ENCODE results near the gene CENPA. TPM values are rescaled to one million over a fixed set of nuclear protein-coding genes. Genes with fewer than 3 reads are reported as not detected.
A peak's percentile ranks its signal among the peaks of the same experiment; 100 is the strongest.

CENPA gene
- total RNA-seq = under 1 TPM in 1 of 4 donors, not detected in 3; 0.34 TPM

DNA sequence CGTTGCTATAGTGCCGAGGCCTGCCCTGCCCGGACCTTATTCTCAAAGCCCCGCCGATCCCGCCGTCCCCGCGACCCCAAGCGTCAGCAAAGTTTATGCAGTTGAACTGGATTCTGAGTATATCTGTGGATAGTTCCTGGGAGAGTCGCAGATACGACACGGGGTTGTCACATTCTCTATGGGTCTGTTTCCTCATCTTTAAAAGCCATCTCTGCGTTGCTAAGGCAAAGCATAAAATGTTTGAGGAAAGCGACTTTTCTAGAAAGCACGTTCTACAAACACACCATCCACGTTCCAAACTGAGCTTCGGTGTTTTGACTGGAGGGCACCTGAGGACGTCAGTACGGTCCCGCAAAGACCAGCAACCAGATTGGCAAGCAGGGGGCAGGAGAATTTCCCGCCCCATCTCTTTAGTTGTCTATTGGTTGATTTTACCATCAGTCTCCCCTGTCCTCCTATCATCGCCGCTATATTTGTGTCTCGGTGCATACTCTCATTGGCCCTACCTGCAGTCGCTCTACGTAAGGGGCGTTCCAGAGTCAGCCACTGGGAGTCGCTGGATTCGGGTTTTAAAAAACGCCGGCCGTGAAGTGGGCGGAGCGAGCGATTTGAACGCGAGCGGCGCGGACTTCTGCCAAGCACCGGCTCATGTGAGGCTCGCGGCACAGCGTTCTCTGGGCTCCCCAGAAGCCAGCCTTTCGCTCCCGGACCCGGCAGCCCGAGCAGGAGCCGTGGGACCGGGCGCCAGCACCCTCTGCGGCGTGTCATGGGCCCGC lies at the start of gene CENPA:
Gene CENPA, plus strand, starts transcription at position 626 of the 776 bp plus-strand sequence. Its CDS starts 141 bp downstream, at position 767.
- peak within 1 kb of the TSS; percentile 50 to 62 (median 58) for H3K27ac ChIP-seq (replicated peaks in 1 of 4)
- 2% methylated on average over 41 of the region's 55 CpGs for WGBS

DNA sequence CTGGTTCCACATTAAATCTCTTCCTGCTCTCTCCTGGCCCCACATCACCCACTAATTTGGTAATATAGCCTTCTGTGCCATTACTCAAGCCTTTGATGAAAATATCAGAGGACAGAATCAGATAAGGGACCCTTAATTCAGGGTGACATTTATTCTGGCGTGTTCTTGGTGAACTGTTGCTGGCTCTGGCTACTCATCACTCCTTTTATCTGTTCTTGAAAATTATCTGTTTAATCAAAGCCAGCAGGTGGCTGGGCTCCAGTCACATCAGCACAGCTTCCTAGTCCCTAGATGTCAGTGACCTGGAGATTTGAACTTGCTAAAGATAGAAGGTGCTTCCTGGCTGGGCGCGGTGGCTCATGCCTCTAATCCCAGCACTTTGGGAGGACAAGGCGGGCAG lies 48.6 kb upstream of the CENPA start:
- WGBS = 96% methylated on average over 4 of the region's 4 CpGs
- H3K9me3 ChIP-seq = no peaks in the 10 kb centered on the region
- no peak overlapping the region for H3K27ac ChIP-seq (replicated peaks in 1 of 4)
- H3K36me3 ChIP-seq = no peaks in the 10 kb centered on the region
- no peaks in the 10 kb centered on the region for H3K27me3 ChIP-seq
- H3K4me1 ChIP-seq = peaks cover 3 to 11% (median 6%) of the 10 kb centered on the region in 4 donors
- intact Hi-C loops (cut with DNase I) = no loop called here
- DNase-seq (ENCODE audit: extremely low spot score) = no peak
- TF ChIP-seq, protein P1, sequence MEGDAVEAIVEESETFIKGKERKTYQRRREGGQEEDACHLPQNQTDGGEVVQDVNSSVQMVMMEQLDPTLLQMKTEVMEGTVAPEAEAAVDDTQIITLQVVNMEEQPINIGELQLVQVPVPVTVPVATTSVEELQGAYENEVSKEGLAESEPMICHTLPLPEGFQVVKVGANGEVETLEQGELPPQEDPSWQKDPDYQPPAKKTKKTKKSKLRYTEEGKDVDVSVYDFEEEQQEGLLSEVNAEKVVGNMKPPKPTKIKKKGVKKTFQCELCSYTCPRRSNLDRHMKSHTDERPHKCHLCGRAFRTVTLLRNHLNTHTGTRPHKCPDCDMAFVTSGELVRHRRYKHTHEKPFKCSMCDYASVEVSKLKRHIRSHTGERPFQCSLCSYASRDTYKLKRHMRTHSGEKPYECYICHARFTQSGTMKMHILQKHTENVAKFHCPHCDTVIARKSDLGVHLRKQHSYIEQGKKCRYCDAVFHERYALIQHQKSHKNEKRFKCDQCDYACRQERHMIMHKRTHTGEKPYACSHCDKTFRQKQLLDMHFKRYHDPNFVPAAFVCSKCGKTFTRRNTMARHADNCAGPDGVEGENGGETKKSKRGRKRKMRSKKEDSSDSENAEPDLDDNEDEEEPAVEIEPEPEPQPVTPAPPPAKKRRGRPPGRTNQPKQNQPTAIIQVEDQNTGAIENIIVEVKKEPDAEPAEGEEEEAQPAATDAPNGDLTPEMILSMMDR (IDR thresholded peaks at IDR 0.05) = no peak
- TF ChIP-seq POLR2AphosphoS5 (IDR thresholded peaks at IDR 0.05) (no peak), EP300 (IDR thresholded peaks at IDR 0.05) (no peak), POLR2A (IDR thresholded peaks at IDR 0.05; ENCODE audit: low read depth) (no peak)
- no peak overlapping the region for H3K4me3 ChIP-seq

More for the DNA sequence above, at the start of gene CENPA:
- peak; percentile 99 for DNase-seq (ENCODE audit: extremely low spot score)
- Histone ChIP-seq H3K9me3 (peaks cover 0 to under 1% (median 0%) of the 10 kb centered on the region in 4 donors), H3K4me1 (peaks cover 13 to 19% (median 15%) of the 10 kb centered on the region in 4 donors), H3K4me3 (peak within 1 kb of the TSS; percentile 64 to 82 (median 73)), H3K27me3 (peaks cover 0 to 26% (median 4%) of the 10 kb centered on the region in 4 donors), H3K36me3 (peaks cover 0 to 12% (median 10%) of the 10 kb centered on the region in 4 donors)
- TF ChIP-seq, protein P1 (IDR thresholded peaks at IDR 0.05) = peak; percentile 16 to 45 (median 28)
- TF ChIP-seq POLR2A (IDR thresholded peaks at IDR 0.05; ENCODE audit: low read depth) (no peak), EP300 (IDR thresholded peaks at IDR 0.05) (no peak), POLR2AphosphoS5 (IDR thresholded peaks at IDR 0.05) (peak; percentile 81 to 86)
- intact Hi-C loops (cut with DNase I) = no loop called here

DNA sequence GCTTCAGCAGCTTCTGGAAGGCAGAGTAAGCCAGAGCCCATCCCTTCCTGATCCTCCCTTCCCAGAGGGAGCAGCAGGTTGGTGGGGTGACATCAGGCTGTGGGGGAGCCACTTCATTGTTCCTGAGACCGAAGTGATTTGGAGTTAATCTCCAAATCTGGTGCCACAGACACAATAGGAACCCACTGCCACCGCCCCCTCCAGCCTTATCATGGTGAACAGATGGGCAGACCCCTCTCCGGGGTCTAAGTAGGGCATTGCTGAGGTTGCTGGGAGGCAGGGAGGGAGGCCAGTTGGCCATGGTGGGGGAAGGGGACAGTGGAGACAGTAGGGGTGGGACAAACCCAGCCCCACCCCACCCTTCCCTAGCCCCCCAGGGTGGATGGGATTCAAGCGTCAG lies 47.4 kb upstream of the CENPA start:
- no peaks in the 10 kb centered on the region for H3K36me3 ChIP-seq
- intact Hi-C loops (cut with DNase I) = no loop called here
- TF ChIP-seq EP300 (IDR thresholded peaks at IDR 0.05) (no peak), POLR2A (IDR thresholded peaks at IDR 0.05; ENCODE audit: low read depth) (no peak), POLR2AphosphoS5 (IDR thresholded peaks at IDR 0.05) (no peak)
- TF ChIP-seq, protein P1 (IDR thresholded peaks at IDR 0.05) = no peak

DNA sequence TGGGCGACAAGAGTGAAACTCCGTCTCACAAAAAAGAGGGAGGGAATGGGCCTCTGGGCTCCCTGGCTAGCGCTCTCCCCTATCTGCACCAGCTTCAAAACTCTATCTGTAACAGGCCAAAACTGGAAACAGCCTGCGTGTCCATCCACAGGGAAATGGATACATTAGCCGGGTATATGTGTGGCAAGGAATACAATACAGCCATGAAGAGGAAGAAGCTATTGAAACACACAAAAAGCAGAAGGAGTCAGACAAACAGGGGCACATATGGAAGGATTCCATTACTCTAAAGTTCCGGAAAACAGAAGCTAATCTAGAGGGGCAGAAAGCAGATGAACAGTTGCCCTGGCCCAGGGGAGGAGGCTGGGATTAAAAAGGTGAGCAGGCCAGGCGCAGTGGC lies 46.3 kb upstream of the CENPA start:
- no peaks in the 10 kb centered on the region for H3K9me3 ChIP-seq
- WGBS = 94% methylated on average over 7 of the region's 7 CpGs
- TF ChIP-seq, protein P1 (IDR thresholded peaks at IDR 0.05) = no peak
- no peak for TF ChIP-seq EP300 (IDR thresholded peaks at IDR 0.05)
- TF ChIP-seq POLR2AphosphoS5 (IDR thresholded peaks at IDR 0.05) = no peak
- no peak for TF ChIP-seq POLR2A (IDR thresholded peaks at IDR 0.05; ENCODE audit: low read depth)
- no peaks in the 10 kb centered on the region for H3K27me3 ChIP-seq
- H3K36me3 ChIP-seq = no peaks in the 10 kb centered on the region
- intact Hi-C loops (cut with DNase I) = no loop called here
- no peak overlapping the region for H3K27ac ChIP-seq (replicated peaks in 1 of 4)
- no peak for DNase-seq (ENCODE audit: extremely low spot score)
- H3K4me3 ChIP-seq = no peak overlapping the region
- H3K4me1 ChIP-seq = peaks cover 3 to 11% (median 6%) of the 10 kb centered on the region in 4 donors

More for the DNA sequence above, 47.4 kb upstream of the CENPA start:
- DNase-seq (ENCODE audit: extremely low spot score) = no peak
- H3K4me1 ChIP-seq = peaks cover 3 to 11% (median 6%) of the 10 kb centered on the region in 4 donors
- no peaks in the 10 kb centered on the region for H3K27me3 ChIP-seq
- WGBS = no CpG with 5 or more reads among the region's 4 CpGs
- no peak overlapping the region for H3K27ac ChIP-seq (replicated peaks in 1 of 4)
- no peak overlapping the region for H3K4me3 ChIP-seq
- H3K9me3 ChIP-seq = no peaks in the 10 kb centered on the region

Data from esophagus muscularis mucosa (tissue), 4 donors.